Lung (tissue), 12 donors: Measurements from ENCODE around the gene MDFIC. TPM values are rescaled to one million over a fixed set of nuclear protein-coding genes. Genes with fewer than 3 reads are reported as not detected.
"Not testable (repeated sequence)": the region's sequence is repeated elsewhere in the genome, so short reads cannot be mapped to it uniquely, and the experiment has no call there.

Experiments
- ATAC-seq: fragments of 200-7000 bp; cut with Tn5 transposase; one replicate; pipeline ENCODE4 v1.9.1; 2020; ENCODE audit warnings: moderate number of reproducible peaks; ENCODE audit not compliant: insufficient read depth, low FRiP score
- DNase-seq, 3 donors: peaks; one replicate each; pipeline ENCODE4 v3.0.0-alpha.2; 2013 to 2017
- H3K27ac ChIP-seq, 2 donors: one replicate each; pipeline ENCODE4 v1.5.1; 2013; ENCODE audit warnings: mild to moderate bottlenecking in 2 of 2, moderate library complexity in 2 of 2, control low read depth in 1 of 2, inconsistent platforms in 1 of 2, low read depth in 1 of 2, low read length in 1 of 2
- H3K27me3 ChIP-seq, 3 donors: one replicate each; pipeline ENCODE4 v1.5.1; 2013; ENCODE audit warnings: low read length in 2 of 3; ENCODE audit not compliant: control insufficient read depth in 3 of 3, insufficient read depth in 3 of 3
- H3K36me3 ChIP-seq, 4 donors: one replicate each; pipeline ENCODE4 v1.5.1; 2013; ENCODE audit warnings: low read length in 4 of 4, mild to moderate bottlenecking in 1 of 4, moderate library complexity in 1 of 4; ENCODE audit not compliant: control insufficient read depth in 4 of 4, insufficient read depth in 4 of 4
- H3K4me1 ChIP-seq, 5 donors: one replicate each; pipeline ENCODE4 v1.5.1; 2013; ENCODE audit warnings: low read length in 5 of 5, mild to moderate bottlenecking in 2 of 5, moderate library complexity in 1 of 5; ENCODE audit not compliant: control insufficient read depth in 5 of 5, insufficient read depth in 5 of 5
- H3K4me3 ChIP-seq: one replicate; pipeline ENCODE4 v1.5.1; 2013; ENCODE audit warnings: mild to moderate bottlenecking, control low read depth, moderate library complexity
- H3K9ac ChIP-seq, 2 donors: one replicate each; pipeline ENCODE4 v1.5.1; 2013; ENCODE audit warnings: low read length in 2 of 2, control low read depth in 1 of 2; ENCODE audit not compliant: insufficient read depth in 1 of 2
- H3K9me3 ChIP-seq, 4 donors: one replicate each; pipeline ENCODE4 v1.5.1; 2013; ENCODE audit warnings: low read length in 3 of 4, mild to moderate bottlenecking in 1 of 4, moderate library complexity in 1 of 4; ENCODE audit not compliant: control insufficient read depth in 4 of 4, insufficient read depth in 3 of 4
- CTCF ChIP-seq: IDR thresholded peaks from 2 replicates; pipeline ENCODE4 v1.5.1; 2012; ENCODE audit warnings: mild to moderate bottlenecking; ENCODE audit errors: control extremely low read depth, extremely low read depth
- WGBS, 2 donors: extraction: QIAGEN DNeasy Blood & Tissue Kit; methylation state at CpG; one replicate each; pipeline ENCODE4 v1.1.7; 2013; 5-methylcytosine and 5-hydroxymethylcytosine counted together
- polyA plus RNA-seq, 2 donors: library from polyadenylated mRNA; stranded (reverse); fragments of 200-250 nt; gene quantifications; one replicate each; pipeline ENCODE4 v1.2.1, GENCODE V29; 2013
- total RNA-seq, 2 donors: library from RNA; depleted of rRNA in 1 of 2; stranded (reverse); fragments of >200 nt in 1 of 2; gene quantifications; one replicate each; pipeline ENCODE4 v1.2.1, GENCODE V29; 2014 to 2021
- donor health status: control.
- donor health status: control.
- donor health status: Bipolar disorder and iron deficiency.
- donor health status: healthy.
- donor health status: DM: yes; HTN: yes; CAD: no.

The MDFIC gene
- total and polyA plus RNA-seq, 4 donors: 13.3 to 55.5 (median 25.5) TPM

- 78 to 86% methylated on average over 1 of the region's 1 CpG for WGBS, 2 donors
- Histone ChIP-seq H3K9me3 (peaks cover 0 to 5% (median 0%) of the 10 kb centered on the region in 4 donors), H3K4me1 (peaks cover 0 to 4% (median 0%) of the 10 kb centered on the region in 5 donors), H3K36me3 (no peaks in the 10 kb centered on the region), H3K4me3 (no peak overlapping the region), H3K27me3 (no peaks in the 10 kb centered on the region), H3K9ac (no peak overlapping the region), H3K27ac (no peak overlapping the region)
- TF ChIP-seq CTCF: no peak
- no peak for DNase-seq
- ATAC-seq: no peak
Observed at GRCh38 chr7:114879554-114879953, 42.3 kb upstream of the MDFIC start.

- Histone ChIP-seq H3K4me1 (no peaks in the 10 kb centered on the region), H3K9me3 (no peaks in the 10 kb centered on the region), H3K36me3 (no peaks in the 10 kb centered on the region), H3K9ac (no peak overlapping the region), H3K4me3 (no peak overlapping the region), H3K27me3 (no peaks in the 10 kb centered on the region), H3K27ac (no peak overlapping the region)
- DNase-seq (no peak), ATAC-seq (no peak)
- TF ChIP-seq CTCF: no peak
Observed at GRCh38 chr7:114885836-114886235, 36.1 kb upstream of the MDFIC start.

- DNase-seq (no peak), ATAC-seq (no peak)
- H3K9ac ChIP-seq: no peak overlapping the region
- no peaks in the 10 kb centered on the region for H3K27me3 ChIP-seq
- no peaks in the 10 kb centered on the region for H3K4me1 ChIP-seq
- no peaks in the 10 kb centered on the region for H3K36me3 ChIP-seq
- no peak overlapping the region for H3K27ac ChIP-seq
- 88 to 94% methylated on average over 2 of the region's 2 CpGs for WGBS, 2 donors
- no peak for TF ChIP-seq CTCF
- H3K4me3 ChIP-seq: no peak overlapping the region
- H3K9me3 ChIP-seq: no peaks in the 10 kb centered on the region
Observed at GRCh38 chr7:114886241-114886640, 35.7 kb upstream of the MDFIC start.

- H3K27ac ChIP-seq, DNase-seq, H3K27me3 ChIP-seq, H3K9me3 ChIP-seq, H3K4me1 ChIP-seq, ATAC-seq, H3K36me3 ChIP-seq, H3K4me3 ChIP-seq, H3K9ac ChIP-seq: not testable (repeated sequence)
- 97 to 100% methylated on average over 3 of the region's 3 CpGs for WGBS, 2 donors
Observed at GRCh38 chr7:114889116-114889515, 32.8 kb upstream of the MDFIC start.
